AG10803 (cell line): Measurements from ENCODE around the gene CISH.

ENCODE experiments used
- DNase-seq: peaks from one replicate; pipeline ENCODE4 v3.0.0; 2010; ENCODE audit warnings: low read depth
- H3K4me3 ChIP-seq: 2 replicates; pipeline ENCODE4 v1.5.1; 2011; ENCODE audit warnings: mild to moderate bottlenecking, low read length, control low read depth
- TF ChIP-seq, protein P1 (sequence below): conservative IDR thresholded peaks from 2 replicates; pipeline ENCODE4 v1.5.1; 2011; ENCODE audit warnings: mild to moderate bottlenecking, low read length, control low read depth, inconsistent platforms

Gene CISH, protein sequence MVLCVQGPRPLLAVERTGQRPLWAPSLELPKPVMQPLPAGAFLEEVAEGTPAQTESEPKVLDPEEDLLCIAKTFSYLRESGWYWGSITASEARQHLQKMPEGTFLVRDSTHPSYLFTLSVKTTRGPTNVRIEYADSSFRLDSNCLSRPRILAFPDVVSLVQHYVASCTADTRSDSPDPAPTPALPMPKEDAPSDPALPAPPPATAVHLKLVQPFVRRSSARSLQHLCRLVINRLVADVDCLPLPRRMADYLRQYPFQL

DNA sequence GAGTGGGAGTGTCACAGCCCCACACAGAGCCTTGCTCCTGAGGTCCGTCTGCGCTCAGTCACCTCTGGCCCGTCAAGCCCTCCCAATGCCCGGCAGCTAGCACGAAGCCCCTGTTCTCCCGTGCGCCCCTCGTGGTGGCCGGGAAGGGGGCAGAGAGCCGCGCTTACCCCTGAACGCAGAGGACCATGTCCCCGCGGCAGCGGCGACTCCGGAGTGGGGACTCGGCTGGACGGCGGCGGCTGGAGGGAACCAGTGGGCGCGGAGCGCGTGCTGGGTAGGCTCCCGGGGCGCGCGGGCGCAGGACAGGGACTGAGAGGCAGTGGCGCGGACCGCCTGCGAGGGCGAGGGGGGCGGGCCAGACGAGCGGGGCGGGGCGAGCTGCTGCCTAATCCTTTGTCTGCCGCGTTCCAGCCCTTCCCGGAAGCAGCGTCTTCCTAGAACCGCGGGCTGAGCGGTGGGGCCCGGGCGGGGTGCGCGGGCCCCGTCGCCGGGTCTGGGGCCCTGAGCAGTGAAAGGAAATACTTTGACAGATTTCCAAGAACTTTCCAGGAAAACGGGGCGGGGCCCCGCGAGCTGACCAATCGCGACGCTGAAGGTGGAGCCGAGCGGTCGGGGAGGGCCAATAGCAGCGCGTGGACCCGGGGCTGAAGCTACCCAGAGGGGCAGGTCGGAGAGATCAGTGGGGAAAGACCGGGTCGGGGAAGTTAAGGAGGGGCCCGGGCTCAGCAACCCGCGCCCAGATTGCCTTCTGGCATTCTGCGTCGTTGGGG is at the start of gene CISH:
TSS of gene CISH (minus strand) at position 311 of the 770 bp plus-strand sequence. CDS start at position 187, 124 bp downstream.
- peak within 1 kb of the TSS; percentile 74 for H3K4me3 ChIP-seq
- DNase-seq = peak; percentile 87
- TF ChIP-seq, protein P1, sequence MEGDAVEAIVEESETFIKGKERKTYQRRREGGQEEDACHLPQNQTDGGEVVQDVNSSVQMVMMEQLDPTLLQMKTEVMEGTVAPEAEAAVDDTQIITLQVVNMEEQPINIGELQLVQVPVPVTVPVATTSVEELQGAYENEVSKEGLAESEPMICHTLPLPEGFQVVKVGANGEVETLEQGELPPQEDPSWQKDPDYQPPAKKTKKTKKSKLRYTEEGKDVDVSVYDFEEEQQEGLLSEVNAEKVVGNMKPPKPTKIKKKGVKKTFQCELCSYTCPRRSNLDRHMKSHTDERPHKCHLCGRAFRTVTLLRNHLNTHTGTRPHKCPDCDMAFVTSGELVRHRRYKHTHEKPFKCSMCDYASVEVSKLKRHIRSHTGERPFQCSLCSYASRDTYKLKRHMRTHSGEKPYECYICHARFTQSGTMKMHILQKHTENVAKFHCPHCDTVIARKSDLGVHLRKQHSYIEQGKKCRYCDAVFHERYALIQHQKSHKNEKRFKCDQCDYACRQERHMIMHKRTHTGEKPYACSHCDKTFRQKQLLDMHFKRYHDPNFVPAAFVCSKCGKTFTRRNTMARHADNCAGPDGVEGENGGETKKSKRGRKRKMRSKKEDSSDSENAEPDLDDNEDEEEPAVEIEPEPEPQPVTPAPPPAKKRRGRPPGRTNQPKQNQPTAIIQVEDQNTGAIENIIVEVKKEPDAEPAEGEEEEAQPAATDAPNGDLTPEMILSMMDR = peak; percentile 40

DNA sequence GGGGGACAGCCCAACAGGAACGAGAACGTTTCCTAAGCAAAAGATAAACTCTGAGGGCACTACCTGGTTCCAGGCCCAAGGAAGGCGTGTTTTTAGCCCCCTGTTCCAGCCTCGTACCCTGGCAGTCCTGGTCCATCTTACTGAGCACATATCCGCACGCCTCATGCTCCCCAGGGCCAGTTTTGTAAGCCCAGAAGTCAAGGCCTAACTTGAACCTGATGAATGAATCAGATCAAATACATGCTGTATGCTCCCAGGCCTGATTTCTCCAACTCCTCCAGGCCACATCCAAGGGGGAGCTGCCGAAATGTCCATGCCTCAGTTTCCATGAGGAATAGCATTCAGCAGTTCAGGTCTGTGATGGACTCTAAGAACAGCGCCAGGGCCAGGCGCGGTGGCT is 48.8 kb upstream of the CISH start:
- no peak for DNase-seq
- TF ChIP-seq, protein P1 = no peak
- no peak overlapping the region for H3K4me3 ChIP-seq

DNA sequence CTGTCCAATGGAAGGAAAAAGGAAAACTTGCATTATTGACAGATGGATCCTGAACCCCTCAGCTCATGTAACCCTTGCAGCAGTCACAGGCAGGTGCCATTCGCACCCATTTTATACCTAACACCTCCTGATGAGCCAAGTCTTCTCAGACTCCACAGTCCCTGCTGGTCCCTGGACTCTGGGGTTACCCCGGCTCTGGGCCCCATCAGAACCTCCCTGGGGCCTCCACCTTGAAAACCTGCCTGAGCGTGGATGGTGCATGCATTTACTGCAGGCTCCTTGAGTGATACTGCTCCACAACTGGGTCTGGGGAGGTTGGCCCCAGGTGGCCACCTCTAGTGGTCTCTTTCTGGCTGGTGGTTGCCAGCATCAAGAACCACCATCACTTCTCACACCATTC is 47.3 kb upstream of the CISH start:
- H3K4me3 ChIP-seq = no peak overlapping the region
- TF ChIP-seq, protein P1 = no peak
- no peak for DNase-seq

DNA sequence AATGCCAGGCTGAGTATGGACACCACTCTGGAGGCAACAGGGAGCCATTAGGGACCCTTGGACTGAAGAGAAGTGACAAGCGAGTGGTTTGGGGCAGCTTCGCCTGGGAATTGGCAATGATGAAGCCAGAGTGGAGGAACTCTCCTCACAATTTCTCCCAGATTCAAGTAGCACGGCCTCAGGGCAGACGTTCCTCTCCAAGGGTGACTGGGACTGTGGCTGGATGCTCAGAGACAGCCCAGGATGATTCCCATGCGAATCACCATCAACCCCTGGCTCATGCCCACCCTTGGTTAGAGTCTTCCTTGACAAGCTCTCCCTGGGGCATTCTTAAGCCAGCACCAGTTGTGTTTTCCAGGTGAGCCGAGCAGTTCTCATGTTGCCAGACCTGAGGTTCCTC is 46.8 kb upstream of the CISH start:
- H3K4me3 ChIP-seq = no peak overlapping the region
- TF ChIP-seq, protein P1 = no peak
- peak; percentile 43 for DNase-seq

DNA sequence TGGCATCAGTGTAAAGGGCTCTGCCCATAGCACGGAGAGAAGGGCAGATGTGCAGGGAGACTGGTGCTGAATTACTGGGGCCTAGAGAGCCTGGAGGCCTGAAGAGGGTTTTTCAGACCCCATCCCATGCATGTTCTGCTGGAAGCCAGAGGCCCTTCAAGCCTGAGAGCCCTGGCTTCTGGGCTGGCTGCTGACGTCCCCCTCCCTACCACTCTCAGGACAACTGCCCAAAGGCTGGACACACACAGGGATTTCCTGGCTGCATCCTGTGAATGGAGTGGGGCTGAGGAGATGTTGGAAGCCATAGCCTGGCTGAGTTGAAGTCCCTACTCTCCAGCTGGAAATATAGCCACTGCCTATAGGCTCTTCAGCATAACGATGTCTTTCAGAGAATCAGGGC is 46.2 kb upstream of the CISH start:
- no peak for DNase-seq
- TF ChIP-seq, protein P1 = no peak

DNA sequence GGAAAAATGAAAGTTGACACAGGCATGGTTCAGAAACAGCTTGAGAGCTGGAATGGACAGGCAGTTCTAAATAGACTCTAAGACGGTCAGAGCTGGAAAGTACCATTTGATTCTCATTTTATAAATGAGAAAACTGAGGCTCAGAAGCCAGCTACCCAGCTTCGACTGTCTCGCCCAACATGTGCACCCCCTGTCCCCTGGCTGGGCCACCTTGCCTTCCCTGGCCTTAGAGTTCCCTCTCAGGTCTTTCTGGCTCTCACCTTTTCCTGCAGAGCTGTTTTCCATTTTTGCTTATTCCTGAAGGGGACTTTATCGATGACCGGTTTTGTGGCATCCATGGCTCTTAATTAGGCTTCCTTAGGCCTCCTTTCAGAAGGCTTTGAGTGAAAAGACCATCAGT is 45.8 kb upstream of the CISH start:
- DNase-seq = no peak
- TF ChIP-seq, protein P1 = no peak
- H3K4me3 ChIP-seq = no peak overlapping the region

More for the DNA sequence above, 46.2 kb upstream of the CISH start:
- H3K4me3 ChIP-seq = no peak overlapping the region
